Islet precursor cell (in vitro differentiated cells): Measurements from ENCODE around the gene CLECL1.

Experiments used
- DNase-seq: peaks from one replicate; pipeline ENCODE4 v3.0.0-alpha.2; 2018

The CLECL1 gene

DNA sequence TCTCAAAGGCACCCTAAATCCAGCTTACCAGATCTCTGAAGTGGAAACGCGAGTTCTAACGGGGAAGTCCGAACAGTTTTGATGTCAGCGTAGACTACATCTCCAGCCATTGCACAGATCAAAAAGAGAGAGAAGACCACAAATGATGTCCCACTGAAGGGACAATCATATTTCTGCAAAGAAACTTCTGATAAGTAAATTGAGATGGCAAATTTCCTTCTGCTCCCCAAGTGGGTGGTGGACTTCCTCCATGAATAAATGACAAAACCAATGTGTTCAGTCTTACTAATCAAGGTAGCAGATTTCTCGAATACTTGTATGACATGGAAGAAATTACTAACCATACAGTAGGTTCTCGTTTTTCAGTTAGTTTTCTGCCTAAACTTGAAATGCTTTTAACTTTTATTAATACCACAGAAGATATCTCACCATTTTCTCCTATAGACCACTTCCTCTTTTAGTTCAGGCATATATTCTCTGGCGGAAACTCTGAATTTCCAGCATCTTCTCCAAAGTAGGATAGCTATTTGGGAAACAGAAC, at the start of gene CLECL1:
Gene CLECL1 (minus strand): TSS at position 177 of the 541 bp plus-strand sequence.
- no peak for DNase-seq

DNA sequence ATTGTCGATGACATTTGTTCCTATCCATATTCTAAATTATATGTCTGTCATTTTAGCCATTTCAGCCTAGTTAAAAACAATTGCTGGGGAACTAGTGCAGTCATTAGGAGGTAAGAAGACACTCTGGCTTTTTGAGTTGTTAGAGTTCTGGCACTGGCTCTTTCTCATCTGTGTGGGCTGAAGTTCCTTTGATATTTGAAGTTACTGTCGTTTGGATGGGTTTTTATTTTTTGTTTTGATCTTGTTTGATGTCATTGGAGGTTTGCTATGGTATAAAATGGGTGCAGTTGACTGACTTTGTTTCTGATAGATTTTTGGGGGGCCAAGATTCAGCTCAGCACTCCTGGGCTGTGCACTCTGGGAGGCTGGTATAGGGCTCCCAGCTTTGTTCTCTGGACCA, 48.5 kb upstream of the CLECL1 start:
- no peak for DNase-seq

DNA sequence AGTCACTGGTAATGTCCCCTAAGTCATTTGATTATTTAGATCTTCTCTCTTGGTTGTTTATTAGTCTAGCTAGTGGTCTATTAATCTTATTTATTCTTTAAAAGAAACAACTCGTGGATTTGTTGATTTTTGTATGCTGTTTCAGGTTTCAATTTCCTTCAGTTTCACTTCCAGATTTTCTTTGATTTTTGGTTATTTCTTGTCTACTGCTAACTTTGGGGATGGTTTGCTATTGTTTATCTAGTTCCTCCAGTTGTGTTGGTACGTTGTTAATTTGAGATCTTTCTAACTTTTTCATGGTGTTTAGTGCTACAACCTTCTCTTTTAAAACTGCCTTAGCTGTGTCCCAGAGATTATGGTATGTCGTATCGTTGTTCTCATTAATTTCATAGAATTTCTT, 46.3 kb upstream of the CLECL1 start:
- DNase-seq: no peak

DNA sequence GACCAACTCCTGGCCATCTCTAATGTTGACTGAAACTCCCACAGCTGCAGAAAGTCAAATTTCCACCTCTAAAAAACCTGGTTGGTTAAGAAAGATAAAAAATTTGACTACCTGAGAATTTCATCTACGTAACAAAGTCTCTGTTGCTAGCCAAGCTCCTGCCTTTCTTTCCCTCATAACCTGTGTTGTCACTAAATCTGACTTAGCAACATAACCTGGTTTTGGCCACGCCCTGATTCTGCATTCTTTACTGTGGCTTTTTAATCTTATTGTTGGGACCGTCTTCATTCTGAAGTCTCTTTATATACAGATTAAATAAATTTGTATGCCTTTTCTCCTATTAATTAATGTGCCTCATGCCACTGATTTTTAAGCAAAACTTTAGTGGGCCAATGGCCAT, 43.9 kb upstream of the CLECL1 start:
- DNase-seq: no peak

DNA sequence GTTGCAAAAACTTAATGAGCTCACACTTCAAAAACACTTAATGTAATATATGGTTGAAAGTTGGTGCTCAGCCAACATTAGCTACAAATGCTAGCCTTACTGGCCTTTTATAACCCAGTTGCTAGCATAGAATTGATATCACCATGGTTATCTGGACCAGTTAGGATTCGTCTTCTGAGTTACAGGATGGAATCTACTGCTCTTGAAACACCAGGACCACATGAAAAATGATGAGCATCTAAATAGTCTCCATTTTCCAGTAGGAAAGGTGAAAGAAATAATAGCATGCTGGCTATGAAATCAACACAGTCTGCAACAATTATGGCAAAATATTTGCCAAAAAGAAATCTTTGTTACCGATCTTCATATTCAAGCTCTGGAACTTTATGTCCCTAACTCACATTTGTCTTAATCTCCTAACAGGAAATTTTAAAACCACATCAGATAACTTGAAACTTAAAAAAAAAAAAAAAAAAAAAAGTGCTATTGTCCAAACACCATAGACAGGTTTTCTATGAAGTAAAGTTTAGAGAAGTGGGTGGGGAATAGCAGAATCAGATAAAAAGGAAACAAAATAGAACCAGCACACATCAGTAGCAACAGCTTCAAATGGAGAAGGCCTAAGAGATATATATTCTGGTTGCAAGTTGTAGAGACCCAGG, 40.5 kb upstream of the CLECL1 start:
- no peak for DNase-seq

DNA sequence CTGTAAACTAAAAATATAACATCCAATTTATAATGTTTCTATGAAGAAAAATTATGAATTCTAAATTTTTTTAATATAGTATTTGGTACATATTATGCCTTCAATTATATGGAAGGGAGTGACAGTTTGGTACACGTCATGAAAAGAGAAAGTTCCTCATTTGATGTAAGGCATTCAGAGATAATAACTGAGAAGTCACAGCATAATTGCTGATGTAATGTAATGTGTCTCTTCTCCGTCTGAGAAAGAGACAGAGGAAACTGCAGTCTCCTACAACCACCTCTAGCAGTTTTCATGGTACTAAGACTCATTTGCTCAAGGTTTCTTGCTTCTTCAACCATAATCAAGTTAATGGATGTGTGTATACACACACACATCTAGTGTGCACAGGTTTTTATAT, 30.1 kb upstream of the CLECL1 start:
- DNase-seq: no peak

DNA sequence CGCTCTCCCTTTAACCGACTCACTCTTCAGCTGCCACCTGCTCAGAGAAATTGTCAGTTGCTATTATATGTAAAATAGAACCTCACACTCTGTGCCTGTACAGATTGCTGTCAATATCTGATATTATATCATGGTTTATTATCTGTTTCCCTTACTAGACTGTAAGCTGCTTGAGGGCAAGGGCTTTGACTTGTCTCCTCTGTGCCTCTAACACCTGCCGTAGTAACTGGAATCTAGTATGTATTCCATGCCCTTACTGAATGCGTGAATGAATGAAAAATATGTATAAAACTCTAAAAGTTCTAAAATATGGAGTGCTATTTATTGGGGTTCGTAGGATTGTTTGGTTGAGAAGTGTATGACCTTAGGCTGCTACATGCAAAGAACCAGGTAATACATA, 29.5 kb upstream of the CLECL1 start:
- DNase-seq: no peak

DNA sequence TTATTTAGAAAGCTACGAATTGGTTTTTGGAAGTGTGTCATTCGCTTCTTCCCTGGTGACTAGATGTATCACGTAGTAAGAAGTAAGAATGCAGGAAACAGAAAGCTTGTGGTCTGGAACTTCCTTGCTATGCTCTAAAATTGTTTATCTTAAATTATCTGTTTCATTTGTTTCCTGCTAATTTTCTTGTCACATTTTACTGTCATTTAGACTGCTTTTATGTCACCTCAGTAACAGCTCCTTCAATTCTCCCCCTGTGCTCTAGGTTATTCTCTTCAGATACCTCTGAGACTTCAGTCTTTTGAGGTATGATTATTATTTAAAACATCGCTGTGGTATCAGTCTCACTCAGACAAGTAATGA, 28.5 kb upstream of the CLECL1 start:
- no peak for DNase-seq

DNA sequence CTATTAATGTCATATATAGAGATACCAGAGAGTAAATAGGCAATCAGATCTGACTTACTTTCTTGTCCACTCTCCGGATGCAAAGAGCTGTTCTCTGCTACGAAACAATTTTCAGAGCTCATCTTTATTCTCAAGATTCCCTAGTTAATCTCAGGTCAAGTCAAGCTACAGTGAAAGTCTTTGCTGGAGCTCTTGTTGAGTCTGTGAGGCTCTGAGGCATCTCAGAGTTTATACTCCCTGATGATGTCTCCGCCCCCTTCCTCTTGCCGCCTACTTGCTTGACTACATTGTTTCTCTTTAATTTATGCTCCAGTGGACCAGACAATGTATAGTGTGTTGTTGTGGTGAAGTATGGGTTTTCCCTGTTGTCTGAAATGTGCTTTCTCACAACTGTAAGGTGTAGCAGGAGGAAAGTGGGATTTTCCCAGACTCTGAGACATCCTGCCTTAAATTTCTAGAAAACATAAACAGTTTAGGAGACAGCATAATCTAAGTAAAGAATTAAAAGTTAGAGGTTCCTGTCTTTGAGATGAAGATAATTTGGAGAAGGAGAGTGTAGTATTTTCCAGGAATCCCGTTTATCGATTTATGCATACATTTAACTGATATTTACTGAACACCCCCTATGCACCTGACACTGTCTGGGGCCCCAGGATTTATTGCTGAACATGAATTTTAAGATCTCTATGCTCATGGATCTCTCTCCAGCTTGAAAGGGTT, 28.0 kb upstream of the CLECL1 start, which contains the start of gene CD69:
Gene CD69 (minus strand): TSS at position 203 of the 720 bp plus-strand sequence. CDS start 81 bp downstream, at position 122.
- DNase-seq: no peak

DNA sequence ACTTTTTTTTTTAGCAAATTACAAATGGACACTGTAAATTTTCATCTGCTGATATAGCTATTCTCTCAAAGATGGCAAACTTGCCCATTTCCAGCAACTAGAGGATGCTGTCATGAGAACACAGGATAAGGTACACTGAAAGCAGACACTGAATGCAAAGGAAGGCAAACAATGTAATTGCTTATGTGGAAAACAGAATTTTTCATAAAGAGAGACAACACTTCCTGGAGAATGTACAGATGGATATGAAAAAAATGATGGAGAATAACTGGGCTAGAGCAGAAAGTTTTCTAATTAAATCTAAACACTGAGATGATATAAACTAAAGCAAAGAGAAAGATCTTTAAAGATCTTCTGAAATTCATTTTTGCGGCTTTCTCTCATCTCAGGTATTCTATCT, 27.2 kb upstream of the CLECL1 start:
- DNase-seq: no peak

DNA sequence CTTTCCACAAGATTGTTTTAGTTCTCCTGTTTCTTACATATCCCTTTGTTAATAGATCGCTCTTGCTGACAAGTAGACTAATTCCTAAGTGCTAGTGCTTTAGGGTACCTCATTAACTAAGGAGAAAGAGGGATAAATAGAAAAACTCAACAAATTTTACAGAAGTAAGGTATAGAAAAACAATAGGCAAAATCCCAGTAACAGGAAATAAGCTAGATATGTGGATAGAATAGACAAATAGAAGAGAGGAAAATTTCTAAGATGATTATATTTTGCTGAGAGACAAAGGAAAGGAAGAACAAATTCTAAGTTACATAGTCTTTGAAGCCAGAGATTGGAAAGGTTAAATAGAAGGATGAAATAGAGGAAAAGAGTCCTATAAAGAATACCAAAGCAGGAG, 26.8 kb upstream of the CLECL1 start:
- no peak for DNase-seq

DNA sequence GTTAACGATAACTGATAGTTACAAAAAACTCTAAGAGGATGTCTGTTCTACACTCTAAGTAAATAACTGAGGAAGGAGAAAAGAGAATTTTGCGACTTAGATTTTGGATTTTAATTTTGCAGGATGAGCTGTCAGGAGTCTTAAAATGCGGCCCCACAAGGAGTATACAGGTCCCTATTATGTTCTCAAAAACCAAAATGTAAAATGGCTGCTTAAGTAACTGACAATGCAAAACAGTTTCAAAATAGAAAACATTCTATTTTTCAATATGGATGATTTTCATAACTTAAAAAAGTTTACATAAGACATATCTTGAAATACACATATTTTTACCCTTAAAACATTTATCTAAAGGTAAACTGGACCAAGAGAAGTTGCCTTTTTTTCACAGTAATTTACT, 25.2 kb upstream of the CLECL1 start:
- no peak for DNase-seq

DNA sequence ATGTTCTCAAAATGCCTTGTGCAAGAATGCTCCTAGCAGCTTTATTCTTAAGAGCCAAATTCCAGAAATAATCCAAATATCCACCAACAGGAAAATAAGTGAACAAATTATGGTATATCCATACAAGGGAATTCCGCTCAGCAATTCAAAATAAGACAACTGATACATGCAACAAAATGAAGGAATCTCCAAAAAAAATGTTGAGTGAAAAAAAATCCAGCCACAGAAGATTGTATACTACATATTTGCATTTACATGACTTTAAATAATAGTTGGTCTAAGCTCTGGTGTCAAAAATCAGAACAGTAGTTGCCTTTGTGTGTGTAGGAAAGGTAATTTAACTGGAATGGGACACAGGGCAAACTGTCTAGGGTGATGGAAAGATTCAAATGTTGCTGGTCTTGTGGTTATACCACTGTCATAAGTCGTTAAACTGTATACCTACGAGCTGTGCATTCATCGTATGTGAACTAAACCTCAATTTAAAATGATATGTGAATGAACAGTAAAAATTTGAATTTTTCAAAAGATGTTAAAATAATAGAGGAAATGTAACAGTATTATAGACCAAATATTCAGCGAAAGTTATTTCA, 24.6 kb upstream of the CLECL1 start:
- no peak for DNase-seq

DNA sequence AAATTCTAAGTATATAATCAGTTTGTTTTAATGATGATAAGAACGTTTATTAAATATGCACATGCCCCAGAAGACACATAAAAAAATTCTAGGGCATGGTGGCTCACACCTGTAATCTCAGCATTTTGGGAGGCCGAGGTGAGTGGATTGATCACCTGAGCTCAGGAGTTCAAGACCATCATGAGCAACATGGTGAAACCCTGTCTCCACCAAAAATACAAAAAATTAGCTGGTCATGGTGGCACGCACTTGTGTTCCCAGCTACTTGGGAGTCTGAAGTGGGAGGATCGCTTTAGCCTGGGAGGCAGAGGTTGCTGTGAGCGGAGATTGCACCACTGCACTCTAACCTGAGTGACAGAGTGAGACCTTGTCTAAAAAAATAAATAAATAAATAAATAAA, 23.8 kb upstream of the CLECL1 start:
- DNase-seq: no peak

DNA sequence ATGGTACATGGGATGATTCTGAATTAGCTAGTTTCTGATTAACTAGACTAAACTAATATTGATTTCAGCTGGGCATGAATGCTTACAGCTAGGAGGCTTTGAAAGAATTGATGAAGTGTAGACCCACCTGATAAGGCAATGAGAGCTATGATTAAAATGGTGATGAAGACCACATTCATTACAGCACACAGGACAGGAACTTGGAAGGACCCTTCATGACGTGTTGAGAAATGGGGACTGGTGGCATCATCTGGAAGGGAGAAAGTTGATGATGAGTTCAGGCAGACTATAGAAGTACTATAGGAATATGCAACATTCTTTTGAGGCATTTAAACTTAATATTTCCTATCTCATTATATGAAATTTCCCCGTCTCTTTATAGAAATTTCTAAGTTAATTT, 23.3 kb upstream of the CLECL1 start:
- DNase-seq: no peak

DNA sequence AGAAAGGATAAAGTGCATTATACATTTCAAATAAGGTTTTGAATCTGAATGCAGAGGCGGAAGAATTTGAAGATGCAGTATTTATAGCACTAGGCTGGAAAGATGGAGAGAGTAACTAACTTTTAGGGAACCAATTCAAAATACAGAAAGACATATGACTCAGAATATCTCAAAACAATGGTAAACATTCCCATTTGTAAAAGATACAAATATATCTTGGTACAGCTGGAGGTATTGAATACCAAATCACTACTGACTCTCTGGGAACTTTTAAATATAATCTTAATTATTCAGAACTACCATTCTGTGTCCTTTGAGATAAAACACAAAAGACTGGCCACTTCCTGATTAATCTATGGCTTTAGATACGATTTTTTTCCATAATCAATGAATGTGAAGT, 22.7 kb upstream of the CLECL1 start:
- no peak for DNase-seq

DNA sequence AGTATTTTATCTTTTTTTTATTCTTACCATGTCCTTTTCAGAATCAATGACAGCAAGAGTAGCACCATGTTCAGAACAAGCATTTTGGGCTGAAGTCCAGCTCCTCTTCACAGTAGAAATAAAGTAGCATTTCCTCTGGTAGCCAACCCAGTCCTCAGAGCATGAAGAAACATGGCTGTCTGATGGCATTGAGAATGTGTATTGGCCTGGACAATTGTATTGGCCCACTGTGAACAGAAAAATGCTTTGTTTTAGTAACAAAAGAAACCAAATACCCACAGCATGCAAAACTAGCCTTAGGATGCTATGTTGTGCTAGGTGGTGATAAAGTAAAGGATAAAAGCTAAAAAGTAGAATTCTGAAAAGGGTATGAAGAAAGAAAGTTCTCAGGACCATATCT, 22.1 kb upstream of the CLECL1 start:
- DNase-seq: no peak

DNA sequence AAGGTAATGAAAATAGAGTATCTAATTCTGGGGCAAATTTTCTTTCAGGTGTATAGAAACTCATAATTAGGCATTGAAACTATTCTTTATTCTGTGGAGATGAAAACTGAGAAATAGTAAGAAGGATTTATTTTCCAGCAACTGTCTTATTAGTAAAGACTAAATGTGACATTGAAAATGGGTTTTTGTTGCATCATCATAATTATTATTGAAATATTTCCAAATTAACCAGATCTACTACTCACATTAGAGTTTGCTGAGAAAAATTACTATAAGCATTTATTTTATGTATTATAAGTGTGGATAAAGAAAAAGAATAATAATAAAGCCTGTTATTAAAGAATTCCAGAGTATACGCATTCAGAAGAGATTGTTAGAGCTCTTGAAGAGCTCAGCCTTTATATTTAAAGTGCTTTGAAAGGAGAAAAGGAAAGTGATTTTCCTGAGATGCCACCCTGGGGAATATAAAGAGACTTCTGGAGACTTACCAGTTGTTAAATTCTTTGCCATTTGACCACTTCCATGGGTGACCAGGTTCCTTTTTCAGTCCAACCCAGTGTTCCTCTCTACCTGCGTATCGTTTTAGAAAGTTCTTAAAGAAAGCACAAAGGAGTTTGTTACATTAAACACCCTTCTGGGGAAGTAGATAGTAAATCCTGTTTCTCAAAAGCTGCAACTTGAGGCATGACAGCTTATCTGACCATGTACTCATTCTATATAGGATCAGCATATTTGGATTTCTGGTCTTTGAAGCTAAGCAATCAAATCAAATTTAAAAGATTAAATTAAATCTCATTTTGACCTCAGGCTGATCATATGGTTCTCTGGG, 21.4 kb upstream of the CLECL1 start:
- no peak for DNase-seq

DNA sequence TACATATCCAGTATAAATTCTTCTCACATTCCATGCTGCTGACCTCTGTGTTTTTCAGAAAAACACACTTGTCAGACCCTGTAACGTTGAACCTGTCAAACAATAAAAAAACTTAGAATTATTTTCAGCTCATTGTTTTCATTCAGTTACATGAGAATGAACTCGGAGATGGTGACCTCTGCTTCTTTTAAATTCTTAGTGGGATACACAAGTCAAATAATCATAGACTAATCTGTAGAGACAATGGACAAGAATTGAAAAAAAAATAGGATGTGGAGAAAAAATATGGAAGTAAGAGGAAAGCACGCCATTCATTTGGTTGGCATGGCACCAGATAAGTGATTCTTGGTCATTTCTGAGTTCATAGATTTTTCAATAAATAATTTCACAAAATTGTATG, 20.6 kb upstream of the CLECL1 start:
- DNase-seq: no peak

DNA sequence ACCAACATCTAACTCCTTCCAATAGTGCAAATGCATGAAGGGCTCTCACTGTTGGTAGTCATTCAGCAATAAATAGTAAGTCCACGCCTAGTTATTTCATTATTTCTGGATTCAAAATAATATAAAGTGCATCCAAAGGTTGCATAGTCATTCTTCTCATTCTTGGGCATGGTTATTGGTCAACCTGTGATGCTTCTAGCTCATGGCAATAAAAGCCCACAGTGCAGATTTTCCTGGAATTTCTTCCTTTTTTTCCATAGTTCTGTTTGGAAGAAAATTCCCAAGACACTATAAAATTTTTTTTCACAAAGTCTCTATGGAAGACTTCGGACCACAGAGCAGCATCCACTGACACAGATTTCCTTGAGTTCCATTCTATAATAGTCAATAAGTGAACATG, 20.2 kb upstream of the CLECL1 start:
- DNase-seq: no peak

DNA sequence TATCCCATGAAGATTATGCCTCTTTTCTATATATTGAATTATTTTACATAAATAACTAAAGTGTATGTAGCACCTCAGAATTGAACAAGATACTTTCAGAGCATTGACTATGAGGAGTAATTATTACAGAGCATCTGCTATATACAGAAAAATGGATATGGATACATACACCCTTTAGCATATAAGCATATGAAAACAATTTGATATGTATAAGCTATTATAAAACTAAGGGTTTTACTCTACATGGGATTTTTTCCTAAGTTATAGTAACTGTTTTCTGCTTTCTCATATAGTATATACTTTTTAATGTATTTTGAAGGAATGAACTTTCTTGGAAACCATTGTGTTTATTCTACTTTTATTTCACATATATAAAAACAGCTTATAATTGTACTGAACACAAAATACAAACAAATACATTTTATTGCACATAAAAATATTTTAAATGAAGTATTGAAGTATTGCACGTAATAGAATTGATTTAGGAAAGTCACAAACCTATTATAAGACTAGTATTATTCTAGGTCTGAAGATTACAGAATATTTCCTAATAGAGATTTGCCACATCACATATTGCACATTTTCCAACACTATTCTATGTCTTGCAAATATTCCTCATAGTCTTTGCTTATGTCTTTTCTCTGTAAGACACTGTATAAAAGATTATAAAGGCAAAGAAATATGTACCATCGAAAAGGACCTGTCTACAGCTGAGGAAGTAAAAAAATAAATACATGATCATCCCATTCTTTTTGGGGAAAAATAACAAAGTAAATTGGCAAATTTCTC, 19.4 kb upstream of the CLECL1 start:
- no peak for DNase-seq
